ENCODE data around the gene GREB1.

Gene GREB1

DNA sequence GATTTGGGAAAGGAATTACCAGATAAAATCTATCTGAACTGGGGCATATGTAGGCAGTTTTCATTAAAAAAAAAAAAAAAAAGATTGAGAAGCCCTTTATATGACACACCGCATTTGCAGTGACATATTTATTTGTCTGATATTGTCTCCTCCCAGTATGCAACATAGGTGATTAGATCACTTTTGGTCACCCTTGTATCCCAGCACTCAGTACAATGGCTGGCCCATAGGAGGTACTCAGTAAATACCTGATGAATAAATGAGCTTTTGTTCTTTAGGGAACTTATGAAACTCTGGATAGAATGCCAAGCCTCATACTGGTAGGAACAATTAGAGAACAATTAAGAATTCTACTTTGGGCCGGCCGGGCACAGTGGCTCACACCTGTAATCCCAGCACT, 45.0 kb upstream of the GREB1 start:
- ChIA-PET POLR2A (no interaction called here), CTCF (interaction anchor here (12.5 kb wide), 1 partner anchor 93 kb away, joined by 282 read pairs; no protein-coding TSS in a partner anchor)
- Histone ChIP-seq H3K27ac (ENCODE audit: extremely low read depth, low read depth, low read length) (no peak overlapping the region), H3K9me3 (ENCODE audit: control insufficient read depth, insufficient read depth, low read depth, low read length) (no peaks in the 10 kb centered on the region), H3K36me3 (ENCODE audit: control insufficient read depth in 2 of 2, insufficient read depth in 1 of 2, low read length in 2 of 2) (no peaks in the 10 kb centered on the region), H3K4me3 (ENCODE audit: low read depth, low read length) (no peak overlapping the region), H3K4me1 (ENCODE audit: control insufficient read depth, insufficient read depth, low read length) (0 out of 2 replicates have a peak, but pooled peaks cover 5% of the 10 kb centered on the region)
- TF ChIP-seq ZNF335 (tag by site-specific recombination; conservative IDR thresholded peaks at IDR 0.05) (no peak), ZNF501 (tag by site-specific recombination; IDR thresholded peaks at IDR 0.05) (no peak), ZNF624 (tag by site-specific recombination; IDR thresholded peaks at IDR 0.05) (no peak), ZNF664 (tag by site-specific recombination; IDR thresholded peaks at IDR 0.05) (no peak), ZNF600 (tag by site-specific recombination; IDR thresholded peaks at IDR 0.05) (no peak), ZNF354C (tag by site-specific recombination; IDR thresholded peaks at IDR 0.05; ENCODE audit: borderline replicate concordance, low read depth) (no peak), ZNF133 (tag by site-specific recombination; IDR thresholded peaks at IDR 0.05) (no peak)
- TF ChIP-seq, protein P1, sequence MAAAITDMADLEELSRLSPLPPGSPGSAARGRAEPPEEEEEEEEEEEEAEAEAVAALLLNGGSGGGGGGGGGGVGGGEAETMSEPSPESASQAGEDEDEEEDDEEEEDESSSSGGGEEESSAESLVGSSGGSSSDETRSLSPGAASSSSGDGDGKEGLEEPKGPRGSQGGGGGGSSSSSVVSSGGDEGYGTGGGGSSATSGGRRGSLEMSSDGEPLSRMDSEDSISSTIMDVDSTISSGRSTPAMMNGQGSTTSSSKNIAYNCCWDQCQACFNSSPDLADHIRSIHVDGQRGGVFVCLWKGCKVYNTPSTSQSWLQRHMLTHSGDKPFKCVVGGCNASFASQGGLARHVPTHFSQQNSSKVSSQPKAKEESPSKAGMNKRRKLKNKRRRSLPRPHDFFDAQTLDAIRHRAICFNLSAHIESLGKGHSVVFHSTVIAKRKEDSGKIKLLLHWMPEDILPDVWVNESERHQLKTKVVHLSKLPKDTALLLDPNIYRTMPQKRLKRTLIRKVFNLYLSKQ (tag by site-specific recombination; IDR thresholded peaks at IDR 0.05; ENCODE audit: borderline replicate concordance): no peak

GRCh38 chr2:11490194-11490593, 43.7 kb upstream of the GREB1 start:
- no peak overlapping the region for H3K4me3 ChIP-seq (ENCODE audit: low read depth, low read length)
- ChIA-PET CTCF (interaction anchor here (1.2 to 1.5 kb wide), 2 partner anchors 11 to 94 kb away, joined by 6 to 7 read pairs; no protein-coding TSS in a partner anchor), POLR2A (no interaction called here)
- no peak overlapping the region for H3K27ac ChIP-seq (ENCODE audit: extremely low read depth, low read depth, low read length)
- H3K36me3 ChIP-seq (ENCODE audit: control insufficient read depth in 2 of 2, insufficient read depth in 1 of 2, low read length in 2 of 2): no peaks in the 10 kb centered on the region
- H3K9me3 ChIP-seq (ENCODE audit: control insufficient read depth, insufficient read depth, low read depth, low read length): no peaks in the 10 kb centered on the region
- TF ChIP-seq BCL11B (tag by site-specific recombination; IDR thresholded peaks at IDR 0.05; ENCODE audit: low read depth): no peak
- TF ChIP-seq ZNF2 (tag by site-specific recombination; IDR thresholded peaks at IDR 0.05): no peak
- TF ChIP-seq ZNF501 (tag by site-specific recombination; IDR thresholded peaks at IDR 0.05): no peak
- no peak for TF ChIP-seq YY2 (tag by site-specific recombination; IDR thresholded peaks at IDR 0.05)
- TF ChIP-seq MZF1 (tag by site-specific recombination; IDR thresholded peaks at IDR 0.05; ENCODE audit: borderline replicate concordance): no peak
- no peak for TF ChIP-seq ZNF214 (tag by site-specific recombination; IDR thresholded peaks at IDR 0.05; ENCODE audit: borderline replicate concordance)
- H3K4me1 ChIP-seq (ENCODE audit: control insufficient read depth, insufficient read depth, low read length): no peaks in the 10 kb centered on the region

DNA sequence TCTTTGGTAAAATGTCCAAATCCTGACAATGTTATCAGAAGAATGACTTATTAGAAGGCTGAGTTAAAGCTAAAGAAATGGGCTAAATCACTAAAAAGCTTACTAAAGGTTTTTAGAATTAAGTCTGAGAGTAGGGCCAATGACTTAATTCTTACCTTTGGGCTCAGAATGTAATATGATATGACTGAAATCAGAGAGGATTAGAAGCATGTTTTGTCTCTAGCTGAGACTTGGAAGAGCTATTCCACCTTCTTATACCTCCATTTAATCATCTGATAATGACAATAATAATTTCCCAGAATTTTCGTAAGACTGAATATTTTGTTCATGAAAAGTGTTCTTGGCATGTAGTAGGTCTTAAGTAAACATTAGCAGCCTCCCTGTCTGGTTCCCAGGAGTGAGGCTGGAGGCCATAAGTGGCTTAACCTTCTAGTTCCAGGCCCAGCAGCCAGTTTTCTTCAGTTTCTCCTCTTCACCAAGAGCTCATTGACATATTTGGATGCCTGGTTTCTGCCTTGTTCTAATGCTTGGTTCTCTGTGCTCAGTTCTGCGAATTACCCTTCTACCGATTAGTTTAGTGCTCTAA, 42.4 kb upstream of the GREB1 start:
- Histone ChIP-seq H3K9me3 (ENCODE audit: control insufficient read depth, insufficient read depth, low read depth, low read length) (no peaks in the 10 kb centered on the region), H3K4me3 (ENCODE audit: low read depth, low read length) (no peak overlapping the region), H3K27ac (ENCODE audit: extremely low read depth, low read depth, low read length) (no peak overlapping the region), H3K36me3 (ENCODE audit: control insufficient read depth in 2 of 2, insufficient read depth in 1 of 2, low read length in 2 of 2) (no peaks in the 10 kb centered on the region), H3K4me1 (ENCODE audit: control insufficient read depth, insufficient read depth, low read length) (no peaks in the 10 kb centered on the region)
- ChIA-PET POLR2A (no interaction called here), CTCF (interaction anchor here (0.7 to 1.7 kb wide), 4 partner anchors 12 to 93 kb away, joined by 4 to 7 read pairs (median 6); no protein-coding TSS in a partner anchor)
- TF ChIP-seq ZSCAN23 (tag by site-specific recombination; IDR thresholded peaks at IDR 0.05) (no peak), ZNF146 (tag by site-specific recombination; IDR thresholded peaks at IDR 0.05) (no peak), ZNF660 (tag by site-specific recombination; IDR thresholded peaks at IDR 0.05) (no peak), ZNF211 (tag by site-specific recombination; IDR thresholded peaks at IDR 0.05; ENCODE audit: low read depth) (no peak), ZNF623 (tag by site-specific recombination; IDR thresholded peaks at IDR 0.05) (no peak), ZNF223 (tag by site-specific recombination; IDR thresholded peaks at IDR 0.05) (no peak), ZNF785 (tag by site-specific recombination; IDR thresholded peaks at IDR 0.05) (no peak)
